Endothelial cell of umbilical vein (primary cell): ENCODE results near the gene DMAC2L. TPM values are rescaled to one million over a fixed set of nuclear protein-coding genes. Genes with fewer than 3 reads are reported as not detected.

Experiments
- BruUV-seq: library from RNA; stranded (reverse); fragments of 400-500 nt; replicated peaks from 2 replicates; lab custom pipeline; 2021; lab: Mats Ljungman, UMichigan
- CTCF ChIA-PET: fragments of 300-600, 350-600 bp; sonication (Branson Sonifier 250); formaldehyde crosslinking; loops from one replicate; lab custom pipeline; 2021; ENCODE audit warnings: antibody characterized with exemption, inconsistent platforms; lab: Charles Lee
- POLR2A ChIA-PET: fragments of 300-600, 350-600 bp; sonication (Branson Sonifier 250); formaldehyde crosslinking; loops from one replicate; lab custom pipeline; 2021; ENCODE audit warnings: antibody characterized with exemption, inconsistent platforms; lab: Charles Lee
- DNase-seq: peaks from one replicate; pipeline ENCODE4 v3.0.0-alpha.2; 2011; ENCODE audit warnings: low read depth, low spot score
- FAIRE-seq: peaks from 2 replicates; lab custom pipeline; 2011; peaks lifted over from hg19 to GRCh38; lab: Jason Lieb, UNC
- H2AFZ ChIP-seq: 2 replicates; pipeline ENCODE4 v1.6.0; 2012; ENCODE audit warnings: low read depth, low read length, control low read depth, inconsistent platforms
- H3K27ac ChIP-seq: 2 replicates; pipeline ENCODE4 v1.5.1; 2011; ENCODE audit warnings: low read depth, mild to moderate bottlenecking, control low read depth, low read length, moderate library complexity; ENCODE audit not compliant: insufficient read depth
- H3K27me3 ChIP-seq, 2 experiments: 2 replicates each; pipeline versions ENCODE4 v1.6.0 to v1.6.1; 2011; ENCODE audit warnings: low read length in 2 of 2, mixed read lengths in 1 of 2; ENCODE audit not compliant: control insufficient read depth in 2 of 2, insufficient read depth in 2 of 2
- H3K36me3 ChIP-seq, 2 experiments: 2 replicates in 1 of 2; 3 replicates in 1 of 2; pipeline ENCODE4 v1.5.1; 2011; ENCODE audit warnings: low read length in 2 of 2, mild to moderate bottlenecking in 1 of 2, moderate library complexity in 1 of 2; ENCODE audit not compliant: control insufficient read depth in 2 of 2, insufficient read depth in 2 of 2; ENCODE audit errors: extremely low read depth in 1 of 2
- H3K4me1 ChIP-seq: 3 replicates; pipeline ENCODE4 v1.5.1; 2011; ENCODE audit warnings: mild to moderate bottlenecking, low read length; ENCODE audit not compliant: control insufficient read depth, insufficient read depth; ENCODE audit errors: extremely low read depth
- H3K4me2 ChIP-seq: 2 replicates; pipeline ENCODE4 v1.6.1; 2011; ENCODE audit warnings: low read length, control low read depth, mixed read lengths; ENCODE audit not compliant: insufficient read depth
- H3K4me3 ChIP-seq, 3 experiments: fragments of 200-600 bp in 1 of 3; sonication (generic), shearing (Covaris generic) in 1 of 3; replicated peaks in 1 of 3; 2 replicates each; pipeline ENCODE4 v1.5.1; 2011 to 2016; ENCODE audit warnings: control low read depth in 3 of 3, low read length in 3 of 3, mild to moderate bottlenecking in 2 of 3, inconsistent platforms in 1 of 3, low read depth in 1 of 3, moderate library complexity in 1 of 3; ENCODE audit not compliant: insufficient read depth in 1 of 3
- H3K79me2 ChIP-seq: 2 replicates; pipeline ENCODE4 v1.6.0; 2012; ENCODE audit warnings: low read length, inconsistent platforms; ENCODE audit not compliant: control insufficient read depth, insufficient read depth
- H3K9ac ChIP-seq: replicated peaks from 2 replicates; pipeline ENCODE3; 2011; ENCODE audit warnings: low read length, control low read depth; ENCODE audit not compliant: insufficient read depth; ENCODE audit errors: extremely low read depth
- H3K9me1 ChIP-seq: replicated peaks from 3 replicates; pipeline ENCODE4 v1.6.0; 2011; ENCODE audit warnings: mild to moderate bottlenecking, low read length; ENCODE audit not compliant: control insufficient read depth, insufficient read depth; ENCODE audit errors: extremely low read depth
- H3K9me3 ChIP-seq: replicated peaks from 2 replicates; pipeline ENCODE4 v1.5.1; 2012; ENCODE audit warnings: low read length, inconsistent platforms; ENCODE audit not compliant: control insufficient read depth, insufficient read depth
- H4K20me1 ChIP-seq: replicated peaks from 2 replicates; pipeline ENCODE3; 2011; ENCODE audit warnings: mild to moderate bottlenecking, low read length; ENCODE audit not compliant: control insufficient read depth, insufficient read depth; ENCODE audit errors: extremely low read depth
- EZH2 ChIP-seq: IDR thresholded peaks from 2 replicates; pipeline ENCODE4 v1.6.1; 2012; ENCODE audit warnings: borderline replicate concordance, low read depth, mild to moderate bottlenecking, moderate library complexity, low read length, inconsistent platforms; ENCODE audit not compliant: severe bottlenecking
- FOS ChIP-seq: IDR thresholded peaks from 2 replicates; pipeline ENCODE4 v1.6.1; 2011; ENCODE audit warnings: mild to moderate bottlenecking, low read length, moderate library complexity, borderline replicate concordance; ENCODE audit not compliant: insufficient read depth
- GATA2 ChIP-seq: IDR thresholded peaks from 2 replicates; pipeline ENCODE4 v1.7.0; 2011; ENCODE audit warnings: low read depth, mild to moderate bottlenecking, moderate library complexity, mixed read lengths, low read length; ENCODE audit not compliant: insufficient read length, insufficient read depth
- JUN ChIP-seq: IDR thresholded peaks from 2 replicates; pipeline ENCODE4 v1.6.1; 2011; ENCODE audit warnings: borderline replicate concordance, low read depth; ENCODE audit not compliant: insufficient read length, insufficient read depth
- MYC ChIP-seq: IDR thresholded peaks from one replicate; pipeline ENCODE4 v1.6.1; 2011; ENCODE audit warnings: mild to moderate bottlenecking, low read depth, low read length
- POLR2A ChIP-seq: IDR thresholded peaks from 2 replicates; pipeline ENCODE4 v1.6.1; 2012; ENCODE audit warnings: low read depth, mild to moderate bottlenecking, control low read depth, low read length
- POLR2AphosphoS5 ChIP-seq: IDR thresholded peaks from 2 replicates; pipeline ENCODE4 v1.6.1; 2012; ENCODE audit warnings: low read depth, mild to moderate bottlenecking, control low read depth, low read length, moderate library complexity; ENCODE audit not compliant: insufficient read depth
- dilution Hi-C: fragments of 300-500 bp; cut with MboI; formaldehyde crosslinking; loops from one replicate; pipeline ENCODE4 v1.15.0; 2019; ENCODE audit warnings: low sequenced_read_pairs; ENCODE audit not compliant: extremely low pct_ligation_motif_present
- intact Hi-C: fragments of 100-400 bp; cut with micrococcal nuclease; formaldehyde crosslinking; loops from one replicate; pipeline ENCODE4 v1.10.0; 2022
- polyA plus RNA-seq, 4 experiments: library from polyadenylated mRNA; depleted of rRNA in 3 of 4; stranded (reverse) in 3 of 4; unstranded in 1 of 4; fragments of >200 nt; gene quantifications; 2 replicates each; pipeline versions ENCODE4 v1.2.1 to v1.2.3, GENCODE V29; 2011 to 2012; ENCODE audit warnings: missing spikeins in 1 of 4
- total RNA-seq: library from RNA; stranded (reverse); gene quantifications from 2 replicates; pipeline ENCODE4 v1.2.3, GENCODE V29; 2021
- TF ChIP-seq, protein P1 (sequence below): IDR thresholded peaks from 2 replicates; pipeline ENCODE4 v1.6.1; 2011; ENCODE audit not compliant: insufficient read depth, insufficient read length
- TF ChIP-seq, protein P2 (sequence below), 2 donors: IDR thresholded peaks; 1 replicate in 1 of 2; 2 replicates in 1 of 2; pipeline ENCODE4 v1.5.1; 2011; ENCODE audit warnings: low read length in 2 of 2, mild to moderate bottlenecking in 2 of 2, moderate library complexity in 2 of 2, control low read depth in 1 of 2, inconsistent platforms in 1 of 2, low read depth in 1 of 2; ENCODE audit not compliant: insufficient read depth in 1 of 2; ENCODE audit errors: extremely low read depth in 1 of 2

DMAC2L gene
- total and polyA plus RNA-seq, 2 donors (not counting 3 experiments of a cell fraction or from before 2014, with no cell fraction given), result 13.9 to 19.2 TPM

GRCh38 chr14:50342221-50343078 lies 30.3 kb downstream of the DMAC2L start:
- FAIRE-seq (peak; percentile 91), DNase-seq (peak; percentile 84)
- intact Hi-C loops, result no loop called here
- TF ChIP-seq JUN, result no peak
- peak; percentile 60 for TF ChIP-seq GATA2
- no peak for TF ChIP-seq MYC
- TF ChIP-seq, protein P1, sequence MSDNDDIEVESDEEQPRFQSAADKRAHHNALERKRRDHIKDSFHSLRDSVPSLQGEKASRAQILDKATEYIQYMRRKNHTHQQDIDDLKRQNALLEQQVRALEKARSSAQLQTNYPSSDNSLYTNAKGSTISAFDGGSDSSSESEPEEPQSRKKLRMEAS, result no peak
- no peak for TF ChIP-seq EZH2
- no peak for TF ChIP-seq POLR2A
- no peak for TF ChIP-seq POLR2AphosphoS5
- TF ChIP-seq FOS, result no peak
- TF ChIP-seq, protein P2, sequence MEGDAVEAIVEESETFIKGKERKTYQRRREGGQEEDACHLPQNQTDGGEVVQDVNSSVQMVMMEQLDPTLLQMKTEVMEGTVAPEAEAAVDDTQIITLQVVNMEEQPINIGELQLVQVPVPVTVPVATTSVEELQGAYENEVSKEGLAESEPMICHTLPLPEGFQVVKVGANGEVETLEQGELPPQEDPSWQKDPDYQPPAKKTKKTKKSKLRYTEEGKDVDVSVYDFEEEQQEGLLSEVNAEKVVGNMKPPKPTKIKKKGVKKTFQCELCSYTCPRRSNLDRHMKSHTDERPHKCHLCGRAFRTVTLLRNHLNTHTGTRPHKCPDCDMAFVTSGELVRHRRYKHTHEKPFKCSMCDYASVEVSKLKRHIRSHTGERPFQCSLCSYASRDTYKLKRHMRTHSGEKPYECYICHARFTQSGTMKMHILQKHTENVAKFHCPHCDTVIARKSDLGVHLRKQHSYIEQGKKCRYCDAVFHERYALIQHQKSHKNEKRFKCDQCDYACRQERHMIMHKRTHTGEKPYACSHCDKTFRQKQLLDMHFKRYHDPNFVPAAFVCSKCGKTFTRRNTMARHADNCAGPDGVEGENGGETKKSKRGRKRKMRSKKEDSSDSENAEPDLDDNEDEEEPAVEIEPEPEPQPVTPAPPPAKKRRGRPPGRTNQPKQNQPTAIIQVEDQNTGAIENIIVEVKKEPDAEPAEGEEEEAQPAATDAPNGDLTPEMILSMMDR (IDR thresholded peaks at IDR 0.05; ENCODE audit: extremely low read depth in 1 of 2, insufficient read depth in 1 of 2, low read depth in 1 of 2, low read length in 2 of 2), result peak in 1 of 2 donors; percentile 33
- peak overlapping the region; percentile 19 for H3K4me2 ChIP-seq
- H3K4me1 ChIP-seq, result peaks cover 18% of the 10 kb centered on the region
- H3K9ac ChIP-seq, result no peak overlapping the region
- H2AFZ ChIP-seq, result peak overlapping the region; percentile 37
- H3K9me1 ChIP-seq, result no peaks in the 10 kb centered on the region
- no peak overlapping the region for H3K27ac ChIP-seq
- H4K20me1 ChIP-seq, result no peaks in the 10 kb centered on the region
- ChIA-PET CTCF (interaction anchor here (0.6 to 2.5 kb wide), 10 partner anchors 21 to 189 kb away, joined by 3 to 12 read pairs (median 4); partner anchors contain the start of genes CDKL1 and MAP4K5), POLR2A (no interaction called here)
- no peaks in the 10 kb centered on the region for H3K9me3 ChIP-seq
- no peaks in the 10 kb centered on the region for H3K27me3 ChIP-seq
- dilution Hi-C loops, result no loop called here
- H3K79me2 ChIP-seq, result no peaks in the 10 kb centered on the region
- BruUV-seq, result no TSS peak
- no peak overlapping the region for H3K4me3 ChIP-seq
- H3K36me3 ChIP-seq, result no peaks in the 10 kb centered on the region
